NCI-H345 treated with DMSO at 0.1 percent for 48 hours (cell line): ENCODE results near the gene MON1B.
A peak's percentile ranks its signal among the peaks of the same experiment; 100 is the strongest.

Experiments used
- DNase-seq: peaks from one replicate; lab custom pipeline; 2025; ENCODE audit not compliant: unreplicated experiment; lab: John Stamatoyannopoulos, UW

MON1B gene

DNA sequence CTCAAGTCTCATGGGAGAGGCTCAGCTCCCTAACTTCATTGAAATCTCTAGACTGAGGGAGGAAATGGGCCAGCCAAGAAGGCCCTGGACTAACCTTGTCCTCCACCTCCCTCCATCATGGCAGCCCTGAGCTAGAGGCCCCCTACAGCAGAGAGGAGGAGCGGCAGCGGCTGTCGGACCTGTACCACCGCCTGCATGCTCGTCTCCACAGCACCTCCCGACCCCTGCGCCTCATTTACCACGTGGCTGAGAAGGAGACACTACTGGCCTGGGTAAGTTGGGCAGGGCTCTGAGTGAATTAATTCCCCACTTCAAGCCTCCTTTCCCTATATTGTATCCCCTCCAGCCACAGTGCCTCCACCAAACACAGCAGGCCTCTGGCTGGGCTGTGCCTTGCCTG is 4.4 kb downstream of the MON1B start:
- no peak for DNase-seq

- DNase-seq, result no peak
These were observed 6.8 kb downstream of the MON1B start for GRCh38 chr16:77197747-77198146.

DNA sequence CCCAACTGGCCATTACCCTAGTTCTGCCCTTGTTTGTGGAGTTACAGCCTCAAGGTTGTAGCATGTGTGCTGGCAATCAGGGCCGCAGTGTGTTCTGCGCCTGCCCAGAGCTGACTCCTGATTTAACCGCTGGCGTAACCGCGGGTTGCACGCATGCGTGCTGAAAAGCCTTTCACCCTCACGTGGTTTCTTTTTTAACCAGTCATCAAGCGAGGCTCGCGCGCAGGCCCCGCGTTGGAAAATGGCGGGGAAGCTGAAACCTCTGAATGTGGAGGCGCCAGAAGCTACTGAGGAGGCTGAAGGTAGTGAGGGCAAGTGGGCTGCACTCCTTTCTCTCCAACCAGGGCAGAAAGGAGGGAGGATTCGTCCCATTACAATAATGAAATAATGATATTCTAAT is 8.2 kb downstream of the MON1B start, which contains the start of gene SYCE1L:
TSS of gene SYCE1L (plus strand) at position 198 of the 400 bp plus-strand sequence. CDS start at position 242, 44 bp downstream.
- DNase-seq, result no peak

DNA sequence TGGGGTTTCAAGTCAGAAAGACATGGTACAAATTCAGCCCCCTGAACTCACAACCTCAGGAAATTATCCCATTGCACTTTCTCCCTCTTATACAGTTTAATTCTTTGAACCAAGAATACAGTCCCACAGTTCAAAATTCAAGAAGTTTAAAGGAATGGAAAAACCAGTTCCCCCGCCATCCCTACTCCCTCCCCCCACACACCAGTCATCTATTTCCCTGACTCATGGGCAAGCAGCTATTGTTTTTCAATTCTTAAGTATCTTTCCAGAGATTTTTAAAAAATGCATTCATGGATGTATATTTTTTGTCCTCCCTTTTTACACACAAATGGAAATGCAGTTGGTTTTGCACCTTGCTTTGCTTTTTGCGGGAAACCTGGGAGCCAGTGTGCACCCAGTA is 15.5 kb downstream of the MON1B start:
- DNase-seq, result no peak

- no peak for DNase-seq
These were observed 16.0 kb downstream of the MON1B start for GRCh38 chr16:77207030-77207429.

DNA sequence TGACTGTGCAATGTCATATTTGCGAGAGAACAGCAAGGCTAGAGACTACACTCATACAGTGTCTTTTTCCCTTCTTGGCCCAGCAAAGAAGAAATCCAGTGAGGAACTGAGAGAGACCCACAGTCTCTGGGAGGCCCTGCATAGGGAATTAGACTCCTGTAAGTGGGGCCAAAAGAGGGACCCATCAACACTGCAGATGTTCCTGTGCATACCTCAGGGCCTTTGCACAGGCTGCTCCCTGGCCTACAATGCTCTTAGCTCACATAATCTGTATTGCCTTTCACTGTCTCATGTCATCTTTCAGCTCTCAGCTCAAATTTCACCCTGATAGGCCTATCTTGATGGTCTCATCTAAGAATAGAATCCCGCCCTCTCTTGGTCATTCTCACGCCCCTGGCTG is 17.4 kb downstream of the MON1B start:
- no peak for DNase-seq

GRCh38 chr16:77211880-77212740 is 21.1 kb downstream of the MON1B start:
- peak; percentile 51 for DNase-seq

- DNase-seq, result peak; percentile 22
These were observed 22.0 kb downstream of the MON1B start for GRCh38 chr16:77212741-77213541.

- no peak for DNase-seq
These were observed 22.6 kb downstream of the MON1B start for GRCh38 chr16:77213542-77214106.

- no peak for DNase-seq
These were observed 23.6 kb downstream of the MON1B start for GRCh38 chr16:77214411-77215138.

DNA sequence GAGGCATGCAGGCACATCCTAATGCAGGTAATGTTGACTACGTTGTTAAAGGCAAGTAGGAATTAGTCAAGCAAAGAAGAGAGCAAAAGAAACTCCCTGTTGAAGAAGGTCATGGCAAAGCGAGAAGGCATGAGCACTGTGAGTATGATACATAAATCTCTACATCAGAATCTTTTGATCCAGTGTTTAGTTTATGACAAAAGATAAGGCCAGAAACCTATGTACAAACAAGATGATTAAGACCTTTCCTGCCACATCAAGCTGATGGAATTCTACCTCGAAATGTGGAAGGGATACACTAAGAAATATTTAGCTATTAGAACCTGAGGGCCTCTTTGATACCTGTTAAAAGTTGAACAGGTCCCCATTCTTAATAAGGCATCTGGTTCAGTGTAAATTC is 28.4 kb downstream of the MON1B start:
- no peak for DNase-seq

- no peak for DNase-seq
These were observed 29.4 kb downstream of the MON1B start for GRCh38 chr16:77220427-77220826.

DNA sequence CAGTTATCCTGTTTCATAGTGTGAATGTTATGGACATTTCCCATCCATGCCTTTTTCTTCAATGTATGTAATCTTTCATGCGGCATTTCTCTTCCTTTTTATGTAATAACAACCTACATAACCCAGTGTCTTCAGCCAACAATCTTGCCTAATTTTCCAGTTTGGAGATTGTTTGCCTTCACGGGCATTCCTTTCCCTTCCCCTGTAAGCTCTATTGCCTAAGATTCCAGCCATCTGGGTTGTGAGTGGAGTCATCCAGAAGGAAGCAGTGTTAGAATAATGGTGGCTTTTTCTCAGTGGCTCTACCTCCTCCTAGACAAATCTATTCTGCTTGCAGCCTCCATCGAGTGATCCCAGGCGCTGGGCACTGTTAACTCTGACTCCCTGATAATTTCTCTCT is 30.5 kb downstream of the MON1B start:
- no peak for DNase-seq

DNA sequence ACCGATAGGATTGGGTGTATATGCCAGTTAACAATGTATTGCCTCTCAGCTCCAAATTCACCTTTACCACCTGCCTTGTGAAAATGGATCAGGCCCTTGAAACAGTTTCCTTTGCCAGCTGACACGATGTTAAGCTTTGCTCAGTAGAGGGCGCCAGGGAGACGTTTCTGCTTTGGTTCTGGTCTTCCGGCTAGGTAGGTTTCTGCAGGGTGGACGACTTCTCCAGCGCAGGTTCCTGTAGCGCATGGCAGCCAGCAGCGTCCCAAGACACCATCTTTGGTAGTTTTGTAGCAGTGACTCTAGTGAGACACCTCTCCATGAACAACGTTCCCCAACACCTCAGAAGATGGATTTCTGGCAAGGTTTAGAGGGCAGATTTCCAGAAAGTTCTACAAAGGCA is 32.2 kb downstream of the MON1B start:
- DNase-seq, result no peak

DNA sequence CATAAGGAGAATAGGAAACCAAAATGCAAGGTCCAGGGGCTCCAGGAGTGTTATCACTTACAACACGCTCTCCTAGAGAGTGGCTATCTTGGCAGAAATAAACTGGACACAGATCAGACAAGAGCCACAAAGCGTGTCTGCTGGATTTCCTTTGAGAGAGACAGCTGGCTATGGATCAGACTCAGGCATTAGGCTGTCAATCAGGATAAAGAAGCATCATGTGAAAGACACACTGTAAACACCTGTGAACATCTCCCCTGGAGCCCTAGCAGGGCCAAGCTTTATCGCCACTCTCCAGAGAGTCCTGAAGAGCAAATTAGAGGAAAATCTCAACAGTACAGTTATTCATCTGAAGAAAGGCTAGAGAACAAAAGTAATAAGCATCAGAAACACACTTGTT is 34.2 kb downstream of the MON1B start:
- no peak for DNase-seq

DNA sequence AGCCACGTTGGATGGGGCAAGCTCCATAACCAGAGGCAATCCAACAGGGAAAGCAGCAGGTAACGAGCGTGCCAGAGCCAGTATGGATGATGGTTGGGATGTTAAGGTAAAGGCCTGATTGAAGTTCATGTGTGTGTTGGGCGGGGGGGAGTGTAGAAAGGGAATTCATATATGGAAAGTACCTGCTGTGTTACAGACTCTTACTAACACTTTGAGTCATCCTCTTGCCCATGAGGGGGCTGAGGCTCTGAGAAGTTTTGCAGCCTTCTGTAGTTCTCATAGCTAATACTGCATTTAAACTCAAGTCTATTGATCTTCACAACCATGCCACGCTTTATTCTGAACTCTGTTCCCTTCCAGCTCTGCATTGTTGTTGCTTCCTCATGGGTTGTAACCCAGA is 36.8 kb downstream of the MON1B start:
- no peak for DNase-seq

GRCh38 chr16:77231047-77231446 is 40.1 kb downstream of the MON1B start:
- no peak for DNase-seq

DNA sequence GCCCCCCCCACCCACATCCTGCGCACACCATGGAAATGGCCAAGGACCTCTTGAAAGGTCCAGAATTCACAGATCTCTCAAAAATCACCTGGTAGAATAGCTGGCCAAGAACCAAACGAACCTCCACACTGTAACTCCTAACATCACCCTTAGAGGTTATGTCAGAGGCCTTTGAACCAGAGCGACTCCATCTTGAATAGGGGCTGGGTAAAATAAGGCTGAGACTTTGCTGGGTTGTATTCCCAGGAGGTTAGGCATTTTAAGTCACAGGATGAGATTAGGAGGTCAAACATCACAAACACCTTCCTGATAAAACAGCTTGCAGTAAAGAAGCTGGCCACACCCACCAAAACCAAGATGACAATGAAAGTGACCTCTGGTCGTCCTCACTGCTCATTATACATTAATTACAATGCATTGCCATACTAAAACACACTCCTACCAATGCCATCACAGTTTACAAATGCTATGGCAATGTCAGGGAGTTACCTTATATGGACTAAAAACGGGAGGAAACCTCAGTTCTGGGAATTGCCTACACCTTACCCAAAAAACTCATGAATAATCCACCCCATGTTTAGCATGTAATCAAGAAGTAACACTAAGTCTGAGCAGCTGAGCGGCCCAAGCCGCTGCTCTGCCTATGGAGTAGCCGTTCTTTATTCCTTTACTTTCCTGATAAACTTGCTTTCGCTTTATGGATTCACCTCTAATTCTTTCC is 43.0 kb downstream of the MON1B start:
- DNase-seq, result no peak

GRCh38 chr16:77234611-77235010 is 43.6 kb downstream of the MON1B start:
- DNase-seq, result no peak

DNA sequence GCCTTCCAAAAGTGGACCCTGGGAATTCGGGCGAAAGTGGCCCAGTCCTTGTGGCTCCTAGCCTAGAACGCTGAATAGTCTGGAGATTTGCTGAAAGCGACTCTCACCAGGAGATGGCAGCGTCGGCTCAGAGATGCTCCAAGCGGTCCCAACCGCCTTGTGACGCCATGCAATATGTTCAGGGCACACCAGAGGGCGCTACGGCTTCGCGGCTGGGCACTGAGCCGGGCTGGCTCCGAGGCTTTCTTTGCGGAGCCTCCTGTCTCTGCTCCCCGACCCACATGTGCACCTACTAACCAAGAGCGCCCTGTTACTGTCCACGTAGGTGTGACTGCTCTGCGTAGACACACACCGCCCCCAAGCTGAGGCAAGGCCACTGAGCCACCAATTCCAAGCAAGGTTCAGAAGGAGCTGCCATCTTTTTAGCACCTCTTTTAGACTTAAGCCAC is 45.1 kb downstream of the MON1B start:
- peak; percentile 51 for DNase-seq
